T follicular helper cell (primary cell): ENCODE measurements around the gene MDH1B.
"Not testable (repeated sequence)": the region's sequence is repeated elsewhere in the genome, so short reads cannot be mapped to it uniquely, and the experiment has no call there.

Experiments
- DNase-seq: peaks from one replicate; pipeline ENCODE4 v3.0.0-alpha.2; 2020; ENCODE audit warnings: low read depth
- total RNA-seq, 2 experiments: gene quantifications; one replicate each; lab custom pipeline; 2026; lab: John Stamatoyannopoulos, UW

The MDH1B gene
- total RNA-seq = 0.65 to 0.66 reads per million in 2 experiments

GRCh38 chr2:206765242-206766056 lies at the start of gene MDH1B, which contains the start of gene FASTKD2:
MDH1B (minus strand) TSS chr2:206765328; CDS start chr2:206765271, 57 bp downstream.
FASTKD2 (plus strand) TSS chr2:206765606; CDS start chr2:206766694, 1,088 bp downstream.
- peak; percentile 72 for DNase-seq

GRCh38 chr2:206814498-206814897 lies 49.4 kb upstream of the MDH1B start:
- DNase-seq = no peak

- DNase-seq = not testable (repeated sequence)
Observed at GRCh38 chr2:206812471-206812870, 47.3 kb upstream of the MDH1B start.

DNA sequence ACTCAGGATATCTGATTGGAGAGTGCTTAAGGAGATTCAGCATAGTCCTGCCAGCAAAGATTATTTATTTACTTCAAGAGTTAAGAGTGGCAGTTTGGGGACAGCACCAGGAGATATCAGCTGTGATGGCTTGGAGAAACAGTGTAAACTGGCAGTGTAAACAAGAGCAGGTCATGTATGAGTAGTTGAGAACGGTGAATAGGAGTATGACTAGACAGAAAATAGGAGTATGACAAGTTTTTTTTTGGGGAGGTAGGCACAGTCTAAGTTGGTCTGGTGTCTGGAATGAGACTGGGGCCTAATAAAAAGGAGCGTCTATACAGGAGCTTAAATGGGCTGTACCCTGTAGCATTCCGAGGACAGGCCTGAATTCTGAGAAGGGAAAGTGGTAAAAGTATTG lies 42.5 kb upstream of the MDH1B start:
- DNase-seq = not testable (repeated sequence)

DNA sequence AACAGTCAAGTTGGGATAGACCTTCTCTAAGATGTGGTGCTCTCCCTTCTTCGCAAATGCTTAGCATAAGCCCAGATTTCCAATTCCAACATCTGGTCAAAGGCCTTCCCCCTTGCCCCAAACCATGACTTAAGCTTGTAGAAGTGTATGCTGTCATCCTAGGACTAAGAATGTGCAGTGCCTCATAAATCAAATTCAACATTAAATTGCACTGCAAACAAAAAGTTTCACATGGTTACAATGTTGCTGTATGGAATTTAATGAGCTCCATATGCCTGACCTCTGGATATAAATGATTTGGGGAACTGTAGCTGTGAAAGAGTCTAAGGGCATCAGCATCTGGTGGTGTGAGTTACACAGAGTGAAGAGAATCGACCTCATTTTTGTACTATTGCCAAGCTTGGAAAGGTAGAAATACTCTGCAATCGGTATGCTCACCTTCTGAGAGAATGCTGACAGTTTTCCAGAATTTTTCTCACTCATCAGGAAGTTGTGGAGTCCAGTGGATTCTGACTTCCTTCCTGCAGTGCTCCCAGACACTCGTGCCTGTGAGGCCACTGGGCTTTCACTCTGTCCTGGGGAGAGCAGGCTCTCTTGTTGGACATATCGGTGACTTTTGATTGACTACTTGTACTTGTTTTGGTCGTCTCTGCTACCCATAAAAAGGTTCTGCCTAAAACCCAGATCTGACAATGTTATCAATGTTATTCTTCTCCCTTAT lies 40.9 kb upstream of the MDH1B start:
- no peak for DNase-seq

DNA sequence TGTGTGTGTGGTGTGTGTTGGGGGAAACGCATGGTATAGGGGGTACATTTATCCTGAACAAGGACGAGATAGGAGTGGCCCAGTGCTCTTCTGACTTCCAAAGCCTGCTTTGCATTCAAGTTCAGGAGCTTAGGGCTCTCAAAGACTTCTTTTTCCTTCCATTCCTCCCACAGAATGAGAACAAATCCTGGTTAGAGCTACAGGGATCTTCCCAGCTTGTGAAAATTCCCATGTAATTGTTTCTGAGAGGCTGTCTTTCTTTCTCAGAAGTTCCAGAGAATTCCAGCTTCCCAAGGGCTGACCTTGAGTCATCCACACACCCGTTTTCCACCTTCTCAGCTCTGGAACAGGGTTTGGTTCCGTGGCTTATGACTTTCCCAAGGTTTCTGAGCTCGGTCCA lies 39.2 kb upstream of the MDH1B start:
- no peak for DNase-seq

DNA sequence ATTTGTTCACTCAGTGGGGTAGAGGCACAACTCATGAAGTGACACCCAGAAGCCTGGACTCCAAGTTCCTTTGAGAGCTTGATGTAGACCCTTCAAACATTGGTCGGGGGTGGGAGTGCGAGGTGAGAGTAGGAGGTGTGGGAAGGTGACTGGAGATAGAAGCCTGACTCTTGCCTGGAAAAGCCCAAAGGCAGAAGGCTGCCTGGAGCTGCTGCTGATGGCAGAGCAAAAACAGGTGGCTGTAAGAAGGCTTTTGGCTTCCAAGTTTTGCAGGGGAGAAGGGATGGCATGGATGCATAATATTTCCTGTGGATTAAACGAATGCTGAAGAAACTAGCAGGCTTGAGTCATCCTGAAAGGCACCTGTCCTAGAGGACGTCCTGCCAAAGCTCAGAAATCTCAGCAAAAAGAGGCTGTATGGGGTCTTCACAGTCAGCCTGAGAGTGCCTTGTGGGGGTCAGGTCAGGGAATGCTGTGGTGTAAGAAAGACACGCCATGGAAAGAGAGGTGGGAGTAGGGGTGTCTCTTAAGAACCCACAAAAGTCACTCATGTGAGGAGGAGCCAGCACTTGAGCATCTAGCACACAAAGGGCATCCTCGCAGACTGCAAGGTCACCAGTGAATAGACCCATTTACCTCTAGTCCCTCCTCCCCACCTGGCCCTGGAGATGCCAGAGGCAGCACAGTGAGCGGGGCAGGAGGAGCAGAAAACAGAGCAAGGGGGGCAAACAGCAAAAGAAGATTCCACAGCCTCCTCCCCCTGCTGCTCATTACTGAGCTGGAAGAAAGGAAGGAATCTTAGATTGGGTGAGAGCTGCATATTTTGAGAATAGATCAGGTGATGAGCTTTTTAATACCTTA lies 37.8 kb upstream of the MDH1B start:
- DNase-seq = no peak

DNA sequence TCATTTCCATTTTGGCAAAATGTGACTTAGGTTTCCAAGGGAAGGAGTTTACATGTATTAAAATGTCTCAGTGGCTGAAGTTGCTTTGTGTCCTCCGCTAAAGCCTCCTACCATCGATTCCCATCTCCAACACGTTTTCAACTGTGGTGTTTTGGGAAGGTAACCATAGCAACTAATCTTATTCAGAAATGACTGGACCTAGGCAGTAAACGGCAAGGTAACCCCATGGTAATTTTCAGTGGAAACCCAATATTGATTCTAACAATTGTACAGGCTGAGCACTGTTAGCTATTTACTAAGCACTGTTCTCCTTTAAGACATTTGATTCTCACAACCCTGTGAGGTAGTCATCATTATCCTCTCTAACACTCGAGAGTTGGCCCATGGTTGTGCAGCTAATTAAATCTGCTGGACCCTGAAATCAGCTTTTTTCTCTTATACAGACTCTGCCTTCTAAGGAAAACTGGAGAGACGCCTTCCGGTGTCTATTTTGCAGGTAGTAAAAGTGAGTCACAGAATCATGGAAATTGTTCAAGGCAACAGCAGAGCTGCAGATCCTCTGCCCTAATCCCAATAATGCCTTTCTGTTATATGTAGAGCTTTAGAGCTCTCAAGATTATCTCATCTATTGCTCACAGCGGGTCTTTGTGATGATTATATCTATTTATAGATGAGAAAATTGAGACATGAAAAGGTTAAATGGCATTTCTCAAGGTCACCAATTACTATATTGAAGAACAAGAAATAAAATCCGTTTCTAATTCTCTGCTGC lies 36.5 kb upstream of the MDH1B start:
- DNase-seq = no peak

DNA sequence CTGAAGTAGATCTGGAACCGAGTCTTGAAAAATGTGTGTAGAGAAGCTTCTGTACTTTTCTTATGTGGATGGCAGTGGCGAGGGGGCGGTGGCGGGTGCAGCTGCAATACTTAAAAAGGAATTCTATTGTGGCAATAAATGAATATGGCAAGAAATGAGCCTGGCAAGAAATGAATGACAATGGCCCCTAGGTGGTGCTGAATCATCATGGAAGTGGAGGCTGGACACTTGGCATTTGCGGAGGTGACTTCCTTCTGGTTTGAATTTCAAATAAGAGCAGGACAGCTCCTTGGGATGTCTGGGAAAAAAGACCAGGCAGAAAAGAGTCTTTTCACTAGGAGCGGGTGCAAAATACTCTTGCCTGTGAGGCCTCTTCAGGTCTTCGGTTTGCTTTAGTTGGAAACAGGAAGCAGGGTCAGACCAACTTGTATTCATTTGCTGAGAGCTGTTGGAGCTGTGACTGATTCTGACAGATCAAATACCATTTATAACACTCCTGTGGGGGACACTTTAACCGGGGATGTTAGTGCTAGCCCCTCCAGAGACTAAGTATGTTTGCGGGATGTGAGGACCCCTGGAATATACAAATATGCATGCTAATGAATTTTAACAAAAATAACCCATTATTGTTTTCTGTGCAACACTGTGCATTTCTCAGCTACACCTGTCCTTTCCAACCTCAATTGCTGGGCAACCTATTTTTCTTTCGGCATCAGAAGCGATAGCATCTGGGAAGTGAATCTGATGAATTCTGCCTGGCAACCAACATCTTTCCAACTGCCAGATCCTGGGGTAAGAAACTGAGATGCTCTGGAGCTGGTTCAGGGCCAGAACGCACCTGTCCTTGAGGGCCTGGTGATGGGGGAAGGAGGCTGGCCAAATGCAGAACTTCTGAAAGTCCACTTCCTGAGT lies 35.6 kb upstream of the MDH1B start:
- DNase-seq = peak; percentile 14

DNA sequence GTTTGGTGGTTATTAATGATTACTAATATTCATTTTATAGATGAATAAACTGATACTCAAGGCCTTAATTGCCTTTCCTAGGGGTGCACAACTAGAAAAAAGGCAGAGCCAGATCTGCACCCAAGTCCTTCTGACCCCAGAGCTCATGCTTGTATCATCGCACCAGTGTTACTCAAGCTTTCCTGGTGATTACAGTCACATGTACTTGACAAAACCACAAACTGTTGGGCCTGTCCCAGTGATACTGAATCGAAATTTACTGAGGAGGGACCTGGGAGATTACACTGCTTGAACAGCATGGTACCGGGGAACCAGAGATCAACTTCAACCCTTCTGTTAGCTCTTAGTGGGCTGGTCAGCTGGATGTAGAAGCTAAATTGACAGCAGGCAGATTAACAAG lies 34.0 kb upstream of the MDH1B start:
- DNase-seq = no peak

- DNase-seq = no peak
Observed at GRCh38 chr2:206798000-206798399, 32.9 kb upstream of the MDH1B start.

GRCh38 chr2:206797376-206797775 lies 32.2 kb upstream of the MDH1B start:
- no peak for DNase-seq

GRCh38 chr2:206792645-206793044 lies 27.5 kb upstream of the MDH1B start:
- DNase-seq = no peak

GRCh38 chr2:206790311-206790935 lies 25.3 kb upstream of the MDH1B start:
- no peak for DNase-seq

DNA sequence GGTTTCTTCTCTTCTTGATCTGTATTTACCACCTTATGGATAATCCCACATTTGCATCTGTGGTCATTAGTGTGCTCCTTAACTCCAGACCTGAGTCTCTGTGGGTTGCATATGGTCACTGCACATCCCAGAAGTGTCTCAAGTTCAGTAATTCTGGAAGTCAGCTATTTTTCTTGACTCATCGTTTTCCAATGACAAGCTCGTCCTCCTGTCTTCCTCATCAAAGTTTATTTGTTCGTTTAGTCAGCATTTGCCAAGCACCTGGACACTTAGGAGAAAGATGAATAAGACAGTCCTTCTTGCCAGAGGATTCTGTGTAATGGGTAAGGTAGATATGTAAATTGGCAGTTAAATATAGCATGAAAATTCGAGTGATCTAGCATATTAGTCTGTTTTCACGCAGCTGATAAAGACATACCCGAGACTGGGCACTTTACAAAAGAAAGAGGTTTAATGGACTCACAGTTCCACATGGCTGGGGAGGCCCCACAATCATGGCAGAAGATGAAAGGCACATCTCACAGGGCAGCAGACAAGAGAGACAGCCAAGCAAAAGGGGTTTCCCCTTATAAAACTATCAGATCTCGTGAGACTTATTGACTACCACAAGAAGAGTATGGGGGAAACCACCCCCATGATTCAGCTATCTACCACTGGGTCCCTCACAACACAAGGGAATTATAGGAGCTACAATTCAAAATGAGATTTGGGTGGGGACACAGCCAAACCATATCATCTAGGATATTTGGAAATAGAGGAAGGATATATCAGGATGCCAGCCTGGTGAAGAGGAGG lies 19.6 kb upstream of the MDH1B start:
- DNase-seq = no peak

- DNase-seq = no peak
Observed at GRCh38 chr2:206783718-206784117, 18.6 kb upstream of the MDH1B start.

- DNase-seq = no peak
Observed at GRCh38 chr2:206780671-206781070, 15.5 kb upstream of the MDH1B start.

DNA sequence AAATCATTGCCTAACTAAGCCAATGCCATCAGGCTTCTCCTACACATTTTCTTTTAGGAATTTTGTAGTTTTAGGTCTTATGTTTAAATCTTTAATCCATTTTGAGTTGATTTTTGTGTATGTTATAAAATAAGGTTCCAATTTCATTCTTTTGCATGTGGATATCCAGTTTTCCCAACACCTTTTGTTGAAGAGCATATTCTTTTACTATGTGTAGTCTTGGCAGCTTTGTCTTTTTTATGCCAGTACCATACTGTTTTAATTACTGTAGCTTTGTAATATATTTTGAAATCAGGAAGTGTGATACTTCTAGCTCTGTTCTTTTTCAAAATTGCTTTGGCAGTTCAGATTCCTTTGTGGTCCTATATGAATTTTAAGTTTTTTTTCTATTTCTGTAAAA lies 11.3 kb upstream of the MDH1B start:
- DNase-seq = no peak

DNA sequence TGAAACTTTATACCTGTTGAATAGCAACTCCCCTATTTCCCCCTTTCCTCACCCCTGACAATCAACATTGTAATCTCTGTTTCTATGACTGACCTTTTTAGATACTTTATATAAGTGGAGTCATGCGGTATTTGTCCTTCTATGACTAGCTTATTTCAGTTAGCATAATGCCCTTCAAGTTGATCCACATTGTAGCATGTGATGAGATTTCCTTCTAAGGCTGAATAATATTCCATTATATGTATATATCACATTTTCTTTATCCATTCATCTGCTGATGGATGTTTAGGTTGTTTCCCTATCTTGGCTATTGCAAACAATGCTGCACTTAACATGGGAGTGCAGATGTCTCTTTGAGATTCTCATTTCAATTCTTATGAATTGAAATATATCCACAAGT lies 9.7 kb upstream of the MDH1B start:
- no peak for DNase-seq
